ENCODE measurements around the gene ADAM21. TPM values are rescaled to one million over a fixed set of nuclear protein-coding genes. Genes with fewer than 3 reads are reported as not detected.

ADAM21 gene
- total RNA-seq (2014; rRNA removed; shearing (Covaris generic)) (not detected in 2 replicates), polyA plus RNA-seq (2016; fragmentation: Nextera tagmentation; extraction: Ambion mirVana) (not detected in 2 replicates)
- long read RNA-seq = 0 reads

DNA sequence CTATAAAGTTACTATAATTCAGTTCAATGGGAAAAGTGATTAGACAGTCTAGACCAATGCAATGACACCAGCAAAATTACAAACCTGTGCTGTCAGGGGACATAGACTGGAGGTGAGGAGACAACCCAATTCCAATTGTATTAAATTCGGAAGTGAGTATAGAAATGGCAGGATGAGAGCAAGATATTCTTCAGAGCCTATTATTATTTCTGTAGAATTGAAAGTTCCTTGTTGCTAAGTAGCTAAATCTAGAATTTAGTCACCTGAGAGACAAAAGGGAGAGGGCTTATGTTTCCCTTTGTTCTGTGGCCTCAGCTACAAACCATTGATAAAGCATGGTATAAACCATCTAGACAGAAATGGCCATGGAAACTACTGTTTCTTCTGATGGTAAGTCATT is at the start of gene ADAM21:
Gene ADAM21 (plus strand): TSS at position 301 of the 400 bp plus-strand sequence. CDS start 5,326 bp downstream, outside the sequence.
- H3K27ac ChIP-seq (ENCODE audit: low read depth) = no peak within 1 kb of the TSS
- H3K27me3 Mint-ChIP-seq (ENCODE audit: insufficient read depth, low read depth, poor library complexity) = no peaks in the 10 kb centered on the region
- no peak for DNase-seq (ENCODE audit: low spot score)
- no peak within 1 kb of the TSS for H2AFZ ChIP-seq
- peaks cover 17% of the 10 kb centered on the region for H3K9me3 Mint-ChIP-seq
- no peaks in the 10 kb centered on the region for H3K36me3 ChIP-seq (ENCODE audit: insufficient read depth)
- H3K36me3 Mint-ChIP-seq (ENCODE audit: low read depth) = peaks cover 11% of the 10 kb centered on the region
- no peak within 1 kb of the TSS for H3K27ac Mint-ChIP-seq
- H4K20me1 ChIP-seq (replicated peaks; ENCODE audit: insufficient read depth) = no peaks in the 10 kb centered on the region
- H3K4me1 ChIP-seq (ENCODE audit: insufficient read depth) = no peaks in the 10 kb centered on the region
- H3K4me3 ChIP-seq = no peak within 1 kb of the TSS
- no peak within 1 kb of the TSS for H3K4me3 Mint-ChIP-seq
- H3K4me1 Mint-ChIP-seq = peaks cover 4% of the 10 kb centered on the region
- no peak within 1 kb of the TSS for H3K4me2 ChIP-seq
- H3F3A ChIP-seq (replicated peaks; ENCODE audit: low read depth) = no peaks in the 10 kb centered on the region
- TF ChIP-seq EZH2 (IDR thresholded peaks at IDR 0.05; ENCODE audit: low read depth, unreplicated experiment) (no peak), JUNB (IDR thresholded peaks at IDR 0.05; ENCODE audit: unreplicated experiment) (no peak), ZNF114 (CRISPR knock-in tag; IDR thresholded peaks at IDR 0.05) (no peak), CTCF (conservative IDR thresholded peaks at IDR 0.05; ENCODE audit: low read depth in 2 of 2) (no peak)
- TF ChIP-seq, protein P1, sequence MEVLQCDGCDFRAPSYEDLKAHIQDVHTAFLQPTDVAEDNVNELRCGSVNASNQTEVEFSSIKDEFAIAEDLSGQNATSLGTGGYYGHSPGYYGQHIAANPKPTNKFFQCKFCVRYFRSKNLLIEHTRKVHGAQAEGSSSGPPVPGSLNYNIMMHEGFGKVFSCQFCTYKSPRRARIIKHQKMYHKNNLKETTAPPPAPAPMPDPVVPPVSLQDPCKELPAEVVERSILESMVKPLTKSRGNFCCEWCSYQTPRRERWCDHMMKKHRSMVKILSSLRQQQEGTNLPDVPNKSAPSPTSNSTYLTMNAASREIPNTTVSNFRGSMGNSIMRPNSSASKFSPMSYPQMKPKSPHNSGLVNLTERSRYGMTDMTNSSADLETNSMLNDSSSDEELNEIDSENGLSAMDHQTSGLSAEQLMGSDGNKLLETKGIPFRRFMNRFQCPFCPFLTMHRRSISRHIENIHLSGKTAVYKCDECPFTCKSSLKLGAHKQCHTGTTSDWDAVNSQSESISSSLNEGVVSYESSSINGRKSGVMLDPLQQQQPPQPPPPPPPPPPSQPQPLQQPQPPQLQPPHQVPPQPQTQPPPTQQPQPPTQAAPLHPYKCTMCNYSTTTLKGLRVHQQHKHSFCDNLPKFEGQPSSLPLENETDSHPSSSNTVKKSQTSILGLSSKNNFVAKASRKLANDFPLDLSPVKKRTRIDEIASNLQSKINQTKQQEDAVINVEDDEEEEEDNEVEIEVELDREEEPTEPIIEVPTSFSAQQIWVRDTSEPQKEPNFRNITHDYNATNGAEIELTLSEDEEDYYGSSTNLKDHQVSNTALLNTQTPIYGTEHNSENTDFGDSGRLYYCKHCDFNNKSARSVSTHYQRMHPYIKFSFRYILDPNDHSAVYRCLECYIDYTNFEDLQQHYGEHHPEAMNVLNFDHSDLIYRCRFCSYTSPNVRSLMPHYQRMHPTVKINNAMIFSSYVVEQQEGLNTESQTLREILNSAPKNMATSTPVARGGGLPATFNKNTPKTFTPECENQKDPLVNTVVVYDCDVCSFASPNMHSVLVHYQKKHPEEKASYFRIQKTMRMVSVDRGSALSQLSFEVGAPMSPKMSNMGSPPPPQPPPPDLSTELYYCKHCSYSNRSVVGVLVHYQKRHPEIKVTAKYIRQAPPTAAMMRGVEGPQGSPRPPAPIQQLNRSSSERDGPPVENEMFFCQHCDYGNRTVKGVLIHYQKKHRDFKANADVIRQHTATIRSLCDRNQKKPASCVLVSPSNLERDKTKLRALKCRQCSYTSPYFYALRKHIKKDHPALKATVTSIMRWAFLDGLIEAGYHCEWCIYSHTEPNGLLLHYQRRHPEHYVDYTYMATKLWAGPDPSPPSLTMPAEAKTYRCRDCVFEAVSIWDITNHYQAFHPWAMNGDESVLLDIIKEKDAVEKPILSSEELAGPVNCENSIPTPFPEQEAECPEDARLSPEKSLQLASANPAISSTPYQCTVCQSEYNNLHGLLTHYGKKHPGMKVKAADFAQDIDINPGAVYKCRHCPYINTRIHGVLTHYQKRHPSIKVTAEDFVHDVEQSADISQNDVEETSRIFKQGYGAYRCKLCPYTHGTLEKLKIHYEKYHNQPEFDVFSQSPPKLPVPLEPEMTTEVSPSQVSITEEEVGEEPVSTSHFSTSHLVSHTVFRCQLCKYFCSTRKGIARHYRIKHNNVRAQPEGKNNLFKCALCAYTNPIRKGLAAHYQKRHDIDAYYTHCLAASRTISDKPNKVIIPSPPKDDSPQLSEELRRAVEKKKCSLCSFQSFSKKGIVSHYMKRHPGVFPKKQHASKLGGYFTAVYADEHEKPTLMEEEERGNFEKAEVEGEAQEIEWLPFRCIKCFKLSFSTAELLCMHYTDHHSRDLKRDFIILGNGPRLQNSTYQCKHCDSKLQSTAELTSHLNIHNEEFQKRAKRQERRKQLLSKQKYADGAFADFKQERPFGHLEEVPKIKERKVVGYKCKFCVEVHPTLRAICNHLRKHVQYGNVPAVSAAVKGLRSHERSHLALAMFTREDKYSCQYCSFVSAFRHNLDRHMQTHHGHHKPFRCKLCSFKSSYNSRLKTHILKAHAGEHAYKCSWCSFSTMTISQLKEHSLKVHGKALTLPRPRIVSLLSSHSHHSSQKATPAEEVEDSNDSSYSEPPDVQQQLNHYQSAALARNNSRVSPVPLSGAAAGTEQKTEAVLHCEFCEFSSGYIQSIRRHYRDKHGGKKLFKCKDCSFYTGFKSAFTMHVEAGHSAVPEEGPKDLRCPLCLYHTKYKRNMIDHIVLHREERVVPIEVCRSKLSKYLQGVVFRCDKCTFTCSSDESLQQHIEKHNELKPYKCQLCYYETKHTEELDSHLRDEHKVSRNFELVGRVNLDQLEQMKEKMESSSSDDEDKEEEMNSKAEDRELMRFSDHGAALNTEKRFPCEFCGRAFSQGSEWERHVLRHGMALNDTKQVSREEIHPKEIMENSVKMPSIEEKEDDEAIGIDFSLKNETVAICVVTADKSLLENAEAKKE (CRISPR knock-in tag; IDR thresholded peaks at IDR 0.05) = no peak
- no peaks in the 10 kb centered on the region for H3K79me2 ChIP-seq (replicated peaks; ENCODE audit: insufficient read depth)
- no peaks in the 10 kb centered on the region for H3K9me2 ChIP-seq (ENCODE audit: insufficient read depth)
- H3K27me3 ChIP-seq (ENCODE audit: insufficient read depth) = no peaks in the 10 kb centered on the region
- no peak for ATAC-seq
